Measurements from ENCODE around the gene KIF3B. TPM values are rescaled to one million over a fixed set of nuclear protein-coding genes. Genes with fewer than 3 reads are reported as not detected.
A peak's percentile ranks its signal among the peaks of the same experiment; 100 is the strongest.

Gene KIF3B
- total and polyA plus RNA-seq, 2 of the 13 experiments (the other 11 are each of a cell fraction or from before 2014, with no cell fraction given), result 23.6 to 28.8 TPM

DNA sequence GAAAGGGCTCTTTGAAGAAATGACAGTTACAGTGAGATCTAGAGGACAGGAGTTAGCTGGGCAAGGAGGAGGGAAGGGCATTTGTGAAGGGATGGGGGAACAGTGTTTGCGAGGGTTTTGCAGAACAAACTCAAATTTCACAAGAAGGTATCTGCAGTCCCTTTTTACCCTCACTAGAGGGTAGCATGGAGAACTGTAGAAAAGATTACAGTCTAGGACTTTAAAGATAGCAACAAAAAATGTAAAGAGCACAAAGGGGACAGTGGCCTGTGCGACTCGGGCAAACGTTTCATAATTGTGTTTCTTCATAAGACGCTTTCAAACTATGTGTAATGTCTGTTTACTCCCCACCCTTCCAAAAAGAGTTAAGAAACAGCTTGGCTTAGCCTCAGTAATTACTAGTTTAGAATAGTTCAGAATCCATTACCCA lies 59.5 kb downstream of the KIF3B start (continued):
- TF ChIP-seq ZNF446 (CRISPR knock-in tag; IDR thresholded peaks at IDR 0.05) (no peak), DNMT3B (CRISPR knock-in tag; conservative IDR thresholded peaks at IDR 0.05) (no peak), HHEX (CRISPR knock-in tag; IDR thresholded peaks at IDR 0.05) (no peak), PCBP1 (IDR thresholded peaks at IDR 0.05; ENCODE audit: borderline replicate concordance, low read depth, low read length) (0 out of 2 replicates have a peak, but pooled peaks have one; percentile 11), ZNF746 (CRISPR knock-in tag; IDR thresholded peaks at IDR 0.05) (no peak), SPEN (CRISPR knock-in tag; IDR thresholded peaks at IDR 0.05; ENCODE audit: low read depth) (no peak), ZNF383 (CRISPR knock-in tag; IDR thresholded peaks at IDR 0.05; ENCODE audit: borderline replicate concordance) (no peak), PHB2 (IDR thresholded peaks at IDR 0.05; ENCODE audit: partially characterized antibody) (no peak), KDM5B (CRISPR knock-in tag; IDR thresholded peaks at IDR 0.05; ENCODE audit: borderline replicate concordance) (no peak), CBX1 (IDR thresholded peaks at IDR 0.05; ENCODE audit: low read depth) (no peak), NAIF1 (CRISPR knock-in tag; IDR thresholded peaks at IDR 0.05; ENCODE audit: borderline replicate concordance) (no peak), ZFP62 (CRISPR knock-in tag; IDR thresholded peaks at IDR 0.05) (no peak), SOX6 (IDR thresholded peaks at IDR 0.05) (no peak), SOX6 (CRISPR knock-in tag; IDR thresholded peaks at IDR 0.05) (peak; percentile 70), ZNF883 (CRISPR knock-in tag; IDR thresholded peaks at IDR 0.05; ENCODE audit: not compliant biosample characterization) (no peak), ATF7-NPFF (CRISPR knock-in tag; IDR thresholded peaks at IDR 0.05; ENCODE audit: low read depth) (no peak), NR1H2 (CRISPR knock-in tag; IDR thresholded peaks at IDR 0.05; ENCODE audit: borderline replicate concordance, low read depth) (no peak), SALL2 (CRISPR knock-in tag; IDR thresholded peaks at IDR 0.05) (no peak), SRSF1 (optimal IDR thresholded peaks at IDR 0.05; ENCODE audit: low read depth, low read length) (no peak), SP1 (IDR thresholded peaks at IDR 0.05) (no peak), SP1 (CRISPR knock-in tag; IDR thresholded peaks at IDR 0.05) (no peak), NR2F2 (IDR thresholded peaks at IDR 0.05; ENCODE audit: borderline replicate concordance, low read depth) (no peak)
- TF ChIP-seq, protein P1, sequence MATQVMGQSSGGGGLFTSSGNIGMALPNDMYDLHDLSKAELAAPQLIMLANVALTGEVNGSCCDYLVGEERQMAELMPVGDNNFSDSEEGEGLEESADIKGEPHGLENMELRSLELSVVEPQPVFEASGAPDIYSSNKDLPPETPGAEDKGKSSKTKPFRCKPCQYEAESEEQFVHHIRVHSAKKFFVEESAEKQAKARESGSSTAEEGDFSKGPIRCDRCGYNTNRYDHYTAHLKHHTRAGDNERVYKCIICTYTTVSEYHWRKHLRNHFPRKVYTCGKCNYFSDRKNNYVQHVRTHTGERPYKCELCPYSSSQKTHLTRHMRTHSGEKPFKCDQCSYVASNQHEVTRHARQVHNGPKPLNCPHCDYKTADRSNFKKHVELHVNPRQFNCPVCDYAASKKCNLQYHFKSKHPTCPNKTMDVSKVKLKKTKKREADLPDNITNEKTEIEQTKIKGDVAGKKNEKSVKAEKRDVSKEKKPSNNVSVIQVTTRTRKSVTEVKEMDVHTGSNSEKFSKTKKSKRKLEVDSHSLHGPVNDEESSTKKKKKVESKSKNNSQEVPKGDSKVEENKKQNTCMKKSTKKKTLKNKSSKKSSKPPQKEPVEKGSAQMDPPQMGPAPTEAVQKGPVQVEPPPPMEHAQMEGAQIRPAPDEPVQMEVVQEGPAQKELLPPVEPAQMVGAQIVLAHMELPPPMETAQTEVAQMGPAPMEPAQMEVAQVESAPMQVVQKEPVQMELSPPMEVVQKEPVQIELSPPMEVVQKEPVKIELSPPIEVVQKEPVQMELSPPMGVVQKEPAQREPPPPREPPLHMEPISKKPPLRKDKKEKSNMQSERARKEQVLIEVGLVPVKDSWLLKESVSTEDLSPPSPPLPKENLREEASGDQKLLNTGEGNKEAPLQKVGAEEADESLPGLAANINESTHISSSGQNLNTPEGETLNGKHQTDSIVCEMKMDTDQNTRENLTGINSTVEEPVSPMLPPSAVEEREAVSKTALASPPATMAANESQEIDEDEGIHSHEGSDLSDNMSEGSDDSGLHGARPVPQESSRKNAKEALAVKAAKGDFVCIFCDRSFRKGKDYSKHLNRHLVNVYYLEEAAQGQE (IDR thresholded peaks at IDR 0.05; ENCODE audit: borderline replicate concordance in 1 of 2, low read depth in 1 of 2, low read length in 2 of 2), result no peak
- TF ChIP-seq, protein P2, sequence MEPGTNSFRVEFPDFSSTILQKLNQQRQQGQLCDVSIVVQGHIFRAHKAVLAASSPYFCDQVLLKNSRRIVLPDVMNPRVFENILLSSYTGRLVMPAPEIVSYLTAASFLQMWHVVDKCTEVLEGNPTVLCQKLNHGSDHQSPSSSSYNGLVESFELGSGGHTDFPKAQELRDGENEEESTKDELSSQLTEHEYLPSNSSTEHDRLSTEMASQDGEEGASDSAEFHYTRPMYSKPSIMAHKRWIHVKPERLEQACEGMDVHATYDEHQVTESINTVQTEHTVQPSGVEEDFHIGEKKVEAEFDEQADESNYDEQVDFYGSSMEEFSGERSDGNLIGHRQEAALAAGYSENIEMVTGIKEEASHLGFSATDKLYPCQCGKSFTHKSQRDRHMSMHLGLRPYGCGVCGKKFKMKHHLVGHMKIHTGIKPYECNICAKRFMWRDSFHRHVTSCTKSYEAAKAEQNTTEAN (CRISPR knock-in tag; conservative IDR thresholded peaks at IDR 0.05), result no peak
- TF ChIP-seq, protein P3, sequence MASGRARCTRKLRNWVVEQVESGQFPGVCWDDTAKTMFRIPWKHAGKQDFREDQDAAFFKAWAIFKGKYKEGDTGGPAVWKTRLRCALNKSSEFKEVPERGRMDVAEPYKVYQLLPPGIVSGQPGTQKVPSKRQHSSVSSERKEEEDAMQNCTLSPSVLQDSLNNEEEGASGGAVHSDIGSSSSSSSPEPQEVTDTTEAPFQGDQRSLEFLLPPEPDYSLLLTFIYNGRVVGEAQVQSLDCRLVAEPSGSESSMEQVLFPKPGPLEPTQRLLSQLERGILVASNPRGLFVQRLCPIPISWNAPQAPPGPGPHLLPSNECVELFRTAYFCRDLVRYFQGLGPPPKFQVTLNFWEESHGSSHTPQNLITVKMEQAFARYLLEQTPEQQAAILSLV (CRISPR knock-in tag; IDR thresholded peaks at IDR 0.05; ENCODE audit: borderline replicate concordance), result no peak
- TF ChIP-seq, protein P4, sequence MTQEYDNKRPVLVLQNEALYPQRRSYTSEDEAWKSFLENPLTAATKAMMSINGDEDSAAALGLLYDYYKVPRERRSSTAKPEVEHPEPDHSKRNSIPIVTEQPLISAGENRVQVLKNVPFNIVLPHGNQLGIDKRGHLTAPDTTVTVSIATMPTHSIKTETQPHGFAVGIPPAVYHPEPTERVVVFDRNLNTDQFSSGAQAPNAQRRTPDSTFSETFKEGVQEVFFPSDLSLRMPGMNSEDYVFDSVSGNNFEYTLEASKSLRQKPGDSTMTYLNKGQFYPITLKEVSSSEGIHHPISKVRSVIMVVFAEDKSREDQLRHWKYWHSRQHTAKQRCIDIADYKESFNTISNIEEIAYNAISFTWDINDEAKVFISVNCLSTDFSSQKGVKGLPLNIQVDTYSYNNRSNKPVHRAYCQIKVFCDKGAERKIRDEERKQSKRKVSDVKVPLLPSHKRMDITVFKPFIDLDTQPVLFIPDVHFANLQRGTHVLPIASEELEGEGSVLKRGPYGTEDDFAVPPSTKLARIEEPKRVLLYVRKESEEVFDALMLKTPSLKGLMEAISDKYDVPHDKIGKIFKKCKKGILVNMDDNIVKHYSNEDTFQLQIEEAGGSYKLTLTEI (CRISPR knock-in tag; conservative IDR thresholded peaks at IDR 0.05), result no peak
